Measurements from ENCODE around the gene FAM227B. TPM values are rescaled to one million over a fixed set of nuclear protein-coding genes. Genes with fewer than 3 reads are reported as not detected.

The FAM227B gene
- total RNA-seq, 4 donors from 2014 or later = 1.1 to 4.1 (median 2.9) TPM

DNA sequence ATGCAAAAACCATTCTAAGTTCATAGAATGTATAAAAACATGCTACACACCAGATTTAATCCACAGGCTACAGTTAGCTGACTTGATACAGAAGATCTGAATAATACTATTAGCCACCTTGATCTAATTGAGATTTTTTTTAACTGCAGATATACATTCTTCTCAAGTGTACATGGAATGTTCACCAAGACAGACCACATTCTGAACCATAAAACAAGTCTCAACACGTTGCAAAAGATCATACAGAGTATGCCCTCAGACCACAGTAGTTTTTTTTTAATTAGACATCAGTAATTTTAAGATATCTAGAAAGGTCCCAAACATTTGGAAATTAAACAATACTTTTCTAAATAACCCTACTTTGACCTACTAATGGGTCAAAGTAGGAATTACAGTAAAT lies 114.3 kb downstream of the FAM227B start:
- no peaks in the 10 kb centered on the region for H3K9me3 ChIP-seq
- no peak overlapping the region for H3K4me3 ChIP-seq
- H3K36me3 ChIP-seq = no peaks in the 10 kb centered on the region
- TF ChIP-seq CTCF (IDR thresholded peaks at IDR 0.05) (no peak), POLR2A (IDR thresholded peaks at IDR 0.05) (no peak)
- no peaks in the 10 kb centered on the region for H3K27me3 ChIP-seq
- H3K4me1 ChIP-seq = no peaks in the 10 kb centered on the region
- H3K27ac ChIP-seq = no peak overlapping the region
- DNase-seq = no peak

GRCh38 chr15:49501586-49501985 lies 119.0 kb downstream of the FAM227B start:
- no peaks in the 10 kb centered on the region for H3K9me3 ChIP-seq

GRCh38 chr15:49495993-49496753 lies 124.4 kb downstream of the FAM227B start:
- H3K9me3 ChIP-seq = no peaks in the 10 kb centered on the region
- TF ChIP-seq POLR2A (IDR thresholded peaks at IDR 0.05) (no peak), CTCF (IDR thresholded peaks at IDR 0.05) (no peak)
- no peaks in the 10 kb centered on the region for H3K27me3 ChIP-seq
- H3K4me3 ChIP-seq = no peak overlapping the region
- DNase-seq = no peak
- H3K36me3 ChIP-seq = no peaks in the 10 kb centered on the region
- no peaks in the 10 kb centered on the region for H3K4me1 ChIP-seq
- H3K27ac ChIP-seq = no peak overlapping the region

More at GRCh38 chr15:49501586-49501985, 119.0 kb downstream of the FAM227B start:
- no peak overlapping the region for H3K4me3 ChIP-seq
- no peak for DNase-seq
- no peaks in the 10 kb centered on the region for H3K36me3 ChIP-seq
- no peak for TF ChIP-seq POLR2A (IDR thresholded peaks at IDR 0.05)
- TF ChIP-seq CTCF (IDR thresholded peaks at IDR 0.05) = no peak
- no peaks in the 10 kb centered on the region for H3K4me1 ChIP-seq
- H3K27me3 ChIP-seq = no peaks in the 10 kb centered on the region
- H3K27ac ChIP-seq = no peak overlapping the region

DNA sequence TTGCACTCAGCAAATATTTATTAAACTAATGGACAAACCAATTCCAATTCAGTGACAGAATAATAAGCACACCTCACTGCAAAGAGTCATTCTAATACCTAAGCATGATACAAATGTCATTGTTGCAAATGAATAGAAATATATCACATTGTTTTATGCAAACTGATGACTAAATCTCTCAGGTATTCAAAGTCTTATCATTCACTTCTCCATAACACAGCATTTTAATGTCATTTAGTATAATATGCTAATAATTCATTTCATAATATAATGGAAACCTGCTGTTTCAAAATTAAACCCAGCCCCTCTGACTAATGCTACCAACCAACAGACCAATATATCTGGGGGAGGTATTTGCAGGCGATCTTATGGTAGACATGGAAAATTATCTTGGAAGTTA lies 125.8 kb downstream of the FAM227B start:
- TF ChIP-seq CTCF (IDR thresholded peaks at IDR 0.05) = no peak
- no peak for TF ChIP-seq POLR2A (IDR thresholded peaks at IDR 0.05)
- Histone ChIP-seq H3K27me3 (no peaks in the 10 kb centered on the region), H3K27ac (no peak overlapping the region), H3K36me3 (no peaks in the 10 kb centered on the region), H3K4me3 (no peak overlapping the region), H3K9me3 (no peaks in the 10 kb centered on the region), H3K4me1 (no peaks in the 10 kb centered on the region)
- no peak for DNase-seq

DNA sequence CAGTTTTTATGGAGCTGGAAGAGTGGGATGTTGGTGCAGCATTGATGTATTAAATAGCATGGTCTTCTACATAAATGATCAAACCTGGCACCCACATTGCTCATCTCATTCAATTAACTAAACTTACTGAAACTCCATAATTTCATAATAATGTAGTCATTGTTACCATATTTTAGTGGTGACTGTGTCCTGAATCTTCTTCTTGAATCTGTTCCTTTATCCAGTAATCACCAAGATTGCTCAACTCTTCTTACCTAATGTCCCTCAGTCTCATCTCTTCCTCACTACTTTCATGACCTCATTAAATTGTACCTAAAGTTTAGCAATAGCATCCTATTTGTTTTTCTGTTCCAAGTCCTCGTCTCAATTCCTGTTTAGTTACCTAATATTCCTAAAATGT lies 127.8 kb downstream of the FAM227B start:
- TF ChIP-seq CTCF (IDR thresholded peaks at IDR 0.05) (no peak), POLR2A (IDR thresholded peaks at IDR 0.05) (no peak)
- H3K4me3 ChIP-seq = no peak overlapping the region
- no peak for DNase-seq
- no peaks in the 10 kb centered on the region for H3K36me3 ChIP-seq
- H3K27me3 ChIP-seq = no peaks in the 10 kb centered on the region
- H3K27ac ChIP-seq = no peak overlapping the region
- no peaks in the 10 kb centered on the region for H3K9me3 ChIP-seq
- no peaks in the 10 kb centered on the region for H3K4me1 ChIP-seq
